Stomach (tissue), 4 donors: ENCODE data around the gene IFNLR1.

Experiments
- EP300 ChIP-seq: sonication (generic); formaldehyde crosslinking; IDR thresholded peaks from one replicate; pipeline ENCODE4 v1.6.1; 2017; ENCODE audit warnings: antibody characterized with exemption
- POLR2A ChIP-seq, 4 donors: fragments of 450-650 bp; IDR thresholded peaks; one replicate each; pipeline ENCODE4 v1.6.1; 2016; ENCODE audit warnings: antibody characterized with exemption in 4 of 4, control low read depth in 2 of 4, mild to moderate bottlenecking in 1 of 4, moderate library complexity in 1 of 4
- TF ChIP-seq, protein P1 (sequence below), 7 experiments: fragments of 450-650 bp in 4 of 7; fragments of 200-600 bp in 3 of 7; sonication (generic) in 3 of 7; IDR thresholded peaks; one replicate each; pipeline ENCODE4 v1.5.1; 2016 to 2019; ENCODE audit warnings: antibody characterized with exemption in 7 of 7, control low read depth in 2 of 7, mild to moderate bottlenecking in 1 of 7

DNA sequence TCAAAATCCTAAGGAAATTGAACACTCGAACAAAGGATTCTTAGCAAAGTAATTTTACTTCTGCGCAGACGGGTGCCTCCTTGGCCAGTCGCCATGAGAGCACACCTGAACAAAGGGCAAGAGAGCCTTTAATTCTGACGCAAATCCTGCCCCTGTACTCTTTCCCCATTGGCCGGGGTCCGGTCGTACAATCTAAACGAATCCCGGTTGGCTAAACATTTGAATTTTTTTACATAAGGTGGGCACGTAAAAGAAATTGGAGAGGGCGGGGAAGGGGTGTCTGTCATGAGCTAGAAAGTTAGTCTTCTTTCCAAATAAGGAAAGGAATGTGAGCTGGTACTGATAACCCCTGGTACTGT, 35.9 kb downstream of the IFNLR1 start:
- TF ChIP-seq, protein P1, sequence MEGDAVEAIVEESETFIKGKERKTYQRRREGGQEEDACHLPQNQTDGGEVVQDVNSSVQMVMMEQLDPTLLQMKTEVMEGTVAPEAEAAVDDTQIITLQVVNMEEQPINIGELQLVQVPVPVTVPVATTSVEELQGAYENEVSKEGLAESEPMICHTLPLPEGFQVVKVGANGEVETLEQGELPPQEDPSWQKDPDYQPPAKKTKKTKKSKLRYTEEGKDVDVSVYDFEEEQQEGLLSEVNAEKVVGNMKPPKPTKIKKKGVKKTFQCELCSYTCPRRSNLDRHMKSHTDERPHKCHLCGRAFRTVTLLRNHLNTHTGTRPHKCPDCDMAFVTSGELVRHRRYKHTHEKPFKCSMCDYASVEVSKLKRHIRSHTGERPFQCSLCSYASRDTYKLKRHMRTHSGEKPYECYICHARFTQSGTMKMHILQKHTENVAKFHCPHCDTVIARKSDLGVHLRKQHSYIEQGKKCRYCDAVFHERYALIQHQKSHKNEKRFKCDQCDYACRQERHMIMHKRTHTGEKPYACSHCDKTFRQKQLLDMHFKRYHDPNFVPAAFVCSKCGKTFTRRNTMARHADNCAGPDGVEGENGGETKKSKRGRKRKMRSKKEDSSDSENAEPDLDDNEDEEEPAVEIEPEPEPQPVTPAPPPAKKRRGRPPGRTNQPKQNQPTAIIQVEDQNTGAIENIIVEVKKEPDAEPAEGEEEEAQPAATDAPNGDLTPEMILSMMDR (IDR thresholded peaks at IDR 0.05), result no peak
- TF ChIP-seq POLR2A (IDR thresholded peaks at IDR 0.05), result no peak
- TF ChIP-seq EP300, result no peak
